Stimulated activated CD4-positive, alpha-beta T cell treated with anti-CD3 and anti-CD28 coated beads, Interleukin-15, amount 100 ng/mL, for 24 hours (primary cell): ENCODE data around the gene NDST3.
"Not testable (repeated sequence)": the region's sequence is repeated elsewhere in the genome, so short reads cannot be mapped to it uniquely, and the experiment has no call there.

Experiments
- DNase-seq: peaks from one replicate; pipeline ENCODE4 v3.0.0-alpha.2; 2020

The NDST3 gene

DNA sequence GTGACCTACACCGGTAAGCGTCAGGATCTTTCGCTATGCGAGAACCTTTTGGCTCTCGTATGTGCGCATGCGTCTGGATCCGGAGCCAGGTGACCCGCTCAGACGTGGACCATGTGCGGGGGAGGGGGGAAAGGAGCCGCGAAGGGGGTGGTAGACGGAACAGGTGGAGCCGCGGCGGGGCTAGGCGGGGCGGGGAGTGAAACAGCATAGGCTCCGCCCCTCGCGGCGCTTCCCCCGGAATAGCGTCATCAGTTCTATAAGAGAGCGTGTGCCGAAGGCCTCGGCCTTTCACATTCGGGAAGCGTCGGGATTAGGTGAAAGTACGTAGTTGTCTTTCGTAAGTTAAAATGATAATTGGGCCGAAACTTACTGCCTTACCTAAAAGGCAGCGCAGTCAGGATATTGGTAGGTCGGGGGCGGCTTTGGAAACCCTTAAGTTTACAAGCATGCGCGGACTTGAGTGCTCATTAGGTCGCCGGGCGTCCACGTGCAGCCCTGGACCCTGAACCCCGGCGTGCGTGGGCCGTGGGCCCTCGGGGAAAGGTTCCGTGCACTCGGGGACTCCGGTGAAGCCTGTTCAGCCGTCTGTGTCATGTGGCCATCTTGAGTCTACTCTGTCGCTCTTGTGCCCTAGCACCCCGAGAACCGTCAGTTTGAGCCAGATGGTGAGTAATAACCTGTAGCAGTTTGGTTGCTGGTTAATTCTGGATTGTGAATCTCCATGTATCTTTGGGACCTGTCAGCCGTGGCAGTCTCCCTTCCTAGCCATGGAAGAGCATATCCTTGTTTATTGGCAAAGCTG lies 244.4 kb downstream of the NDST3 start:
- DNase-seq: peak; percentile 99

DNA sequence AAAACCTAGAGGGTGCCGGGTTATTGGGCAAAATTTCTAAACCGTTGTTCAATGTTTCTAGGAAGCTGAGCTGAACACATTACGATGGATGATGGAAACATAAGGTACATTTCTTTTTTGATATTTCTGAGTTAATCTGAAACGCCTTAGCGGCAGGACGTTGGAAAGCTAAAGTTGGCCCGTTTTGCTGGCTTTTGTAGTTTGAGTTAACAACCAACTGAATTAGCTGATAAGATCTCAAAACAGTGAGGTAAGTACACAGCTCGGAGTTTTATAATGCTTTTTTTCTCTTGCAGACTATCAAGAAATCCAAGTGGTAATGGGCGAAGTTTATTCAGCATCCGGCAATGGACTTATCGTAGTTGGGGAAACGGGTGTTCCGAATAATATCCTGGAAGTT lies 245.0 kb downstream of the NDST3 start:
- no peak for DNase-seq

DNA sequence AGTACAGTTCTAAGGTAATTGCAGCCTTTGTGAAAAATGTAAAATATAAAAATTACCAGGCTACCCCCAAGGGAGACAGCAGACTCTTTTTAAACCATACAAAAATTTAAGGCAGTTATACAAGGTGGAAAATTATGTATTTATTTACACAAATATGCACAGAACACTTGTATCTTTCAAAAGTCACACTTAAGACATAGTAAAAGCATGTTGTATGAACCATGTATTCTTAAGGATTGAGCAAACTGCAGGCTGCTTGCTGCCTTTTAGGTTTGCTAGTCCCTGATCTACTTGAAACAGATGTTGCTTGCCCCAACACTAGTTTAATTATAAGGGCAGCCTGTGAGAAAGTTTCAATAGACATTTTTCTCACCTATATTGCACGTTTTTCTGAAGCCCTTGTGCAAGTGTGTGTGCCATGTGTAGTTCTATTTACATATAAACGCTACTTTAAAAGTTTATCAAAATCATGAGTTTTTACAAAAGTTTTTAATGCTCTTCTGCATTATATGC lies 245.7 kb downstream of the NDST3 start:
- no peak for DNase-seq

DNA sequence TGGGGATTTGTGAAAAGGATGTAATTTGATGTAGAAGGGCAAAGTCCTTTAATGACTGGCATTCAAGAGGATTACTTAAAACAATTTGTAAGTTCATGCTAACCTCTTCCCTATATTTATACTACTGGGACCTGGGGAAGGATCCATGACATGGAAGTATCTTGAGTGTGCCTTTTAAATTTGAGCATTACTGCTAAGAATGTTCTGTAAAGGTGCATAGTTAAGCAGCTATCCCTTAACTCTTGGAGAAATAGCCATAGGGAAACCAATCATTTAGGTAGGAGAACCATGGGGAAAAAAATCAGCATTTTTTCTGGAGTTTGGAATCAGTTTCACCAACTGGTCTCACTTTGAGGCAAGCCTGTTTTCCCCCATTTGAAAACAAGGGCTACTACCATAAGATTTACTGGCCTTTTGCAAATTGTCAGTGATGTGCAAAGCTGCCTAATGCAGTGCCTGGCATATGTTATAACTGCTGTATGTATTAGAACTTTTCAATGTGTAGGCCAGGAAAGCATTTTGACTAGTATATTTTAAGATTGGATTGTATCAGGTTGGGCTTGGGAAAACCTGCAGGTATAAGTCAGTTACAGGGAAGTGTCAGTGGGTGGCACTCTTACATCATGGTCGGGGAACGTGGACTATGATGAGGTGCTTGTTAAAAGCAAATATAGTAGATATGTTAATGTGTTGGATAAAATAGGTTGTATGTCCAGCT lies 246.4 kb downstream of the NDST3 start:
- peak; percentile 42 for DNase-seq

DNA sequence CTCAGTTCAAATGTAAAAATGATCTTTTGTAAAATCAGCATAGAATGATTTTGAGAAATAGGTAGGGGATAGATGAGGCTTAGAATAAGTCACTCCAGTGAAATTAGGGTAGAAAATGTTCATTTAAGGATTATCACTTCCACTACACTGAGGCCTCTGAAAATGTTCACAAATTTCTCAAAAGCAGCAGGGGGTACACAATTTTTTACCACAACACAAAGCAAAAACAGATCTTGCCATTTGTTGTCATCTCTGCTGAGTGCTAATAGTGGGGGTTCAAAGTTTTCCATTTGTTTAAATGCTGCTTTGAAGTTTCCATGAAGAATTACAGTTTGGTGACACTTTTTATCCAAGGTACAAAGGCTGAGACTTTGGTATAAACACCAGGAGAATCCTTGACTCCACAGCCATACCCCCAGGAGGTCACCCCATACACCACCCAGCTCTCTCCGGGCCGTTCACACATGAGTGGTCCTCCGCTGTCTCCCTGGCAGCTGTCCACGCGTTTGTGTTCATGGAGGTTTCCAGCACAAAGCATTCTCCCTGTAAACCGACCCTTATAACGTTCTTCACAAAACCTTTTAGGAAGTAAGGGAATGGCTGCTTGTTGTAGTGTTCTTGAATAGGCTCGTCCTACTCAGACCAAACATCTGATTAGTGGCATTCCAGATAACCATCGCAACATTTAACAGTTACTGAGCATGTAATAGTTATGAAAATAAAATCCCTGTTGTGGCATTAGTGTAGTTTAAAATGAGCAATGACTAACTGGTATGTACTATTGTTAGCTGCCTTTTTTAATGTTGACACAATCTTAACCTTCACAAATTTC lies 247.5 kb downstream of the NDST3 start:
- peak; percentile 58 for DNase-seq

DNA sequence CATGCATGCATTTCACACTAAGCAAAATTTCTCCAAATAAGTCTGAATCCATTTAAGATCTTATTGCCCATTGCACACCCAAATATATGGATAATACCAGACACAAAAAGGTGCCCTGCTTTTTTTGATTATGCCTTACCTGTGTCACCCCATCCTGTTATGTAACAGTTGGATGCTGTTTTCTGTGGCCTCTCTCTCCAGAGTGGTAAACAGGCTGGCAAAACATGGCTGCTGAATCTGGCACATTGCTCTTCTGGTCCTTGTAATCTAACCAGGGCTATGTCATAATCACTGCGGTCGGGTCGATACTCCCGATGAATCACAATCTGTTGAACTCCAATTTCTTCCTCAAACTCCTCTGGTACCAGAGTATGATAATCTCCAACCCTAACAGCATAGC lies 248.4 kb downstream of the NDST3 start:
- DNase-seq: peak; percentile 51

DNA sequence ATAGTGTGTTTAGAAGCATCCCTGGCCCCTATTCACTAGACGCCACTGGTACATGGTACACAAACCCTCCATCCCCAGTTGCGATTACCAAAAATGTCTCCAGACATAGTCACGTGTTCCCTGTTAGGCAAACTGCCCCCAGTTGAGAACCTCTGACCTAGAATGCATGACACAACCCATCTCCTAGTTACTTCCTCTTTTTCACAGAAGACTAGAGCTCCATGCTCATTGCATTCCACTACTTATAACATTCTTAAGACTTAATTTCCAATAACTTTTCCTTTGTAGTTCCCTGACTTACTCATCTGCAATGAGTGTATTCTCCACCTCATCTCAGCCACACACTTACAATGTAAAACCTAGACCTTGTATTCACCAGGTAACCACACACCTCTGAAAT lies 249.9 kb downstream of the NDST3 start:
- no peak for DNase-seq

DNA sequence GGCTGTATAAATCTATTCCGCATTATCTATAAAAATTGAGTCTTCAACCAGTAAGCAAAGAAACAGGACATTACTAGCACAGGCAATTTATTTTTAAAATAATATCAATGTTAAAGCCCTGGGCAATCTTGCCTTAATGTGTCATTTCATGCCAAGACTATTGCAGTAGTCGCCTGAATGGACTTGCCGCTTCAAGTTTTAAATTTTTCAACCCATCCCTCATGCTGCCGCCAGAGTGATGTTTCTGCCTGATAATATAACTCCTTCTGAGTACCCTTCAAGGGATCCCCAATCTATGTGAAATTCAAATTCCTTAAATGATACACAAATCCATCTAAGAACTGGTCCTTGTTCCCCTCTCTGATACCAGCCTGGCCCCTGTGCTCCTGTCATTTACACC lies 251.6 kb downstream of the NDST3 start:
- no peak for DNase-seq

DNA sequence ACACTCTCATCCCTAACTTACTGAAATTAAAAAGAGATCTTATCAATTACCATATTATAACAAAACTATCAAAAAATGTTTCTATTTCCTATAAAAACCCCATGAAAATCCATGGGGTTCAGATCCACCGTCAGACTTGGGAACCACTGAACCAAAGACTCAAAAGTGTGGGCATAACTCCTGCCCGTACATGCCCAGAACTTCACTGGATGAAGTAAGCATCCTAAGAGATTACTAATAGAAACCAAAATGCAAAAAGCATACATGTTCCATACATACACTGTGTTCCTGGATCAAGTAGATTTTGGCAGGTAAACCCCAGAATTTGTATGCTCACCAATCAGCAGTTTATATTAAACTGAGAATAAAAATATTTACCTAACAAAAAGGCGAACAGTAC lies 252.4 kb downstream of the NDST3 start:
- no peak for DNase-seq

DNA sequence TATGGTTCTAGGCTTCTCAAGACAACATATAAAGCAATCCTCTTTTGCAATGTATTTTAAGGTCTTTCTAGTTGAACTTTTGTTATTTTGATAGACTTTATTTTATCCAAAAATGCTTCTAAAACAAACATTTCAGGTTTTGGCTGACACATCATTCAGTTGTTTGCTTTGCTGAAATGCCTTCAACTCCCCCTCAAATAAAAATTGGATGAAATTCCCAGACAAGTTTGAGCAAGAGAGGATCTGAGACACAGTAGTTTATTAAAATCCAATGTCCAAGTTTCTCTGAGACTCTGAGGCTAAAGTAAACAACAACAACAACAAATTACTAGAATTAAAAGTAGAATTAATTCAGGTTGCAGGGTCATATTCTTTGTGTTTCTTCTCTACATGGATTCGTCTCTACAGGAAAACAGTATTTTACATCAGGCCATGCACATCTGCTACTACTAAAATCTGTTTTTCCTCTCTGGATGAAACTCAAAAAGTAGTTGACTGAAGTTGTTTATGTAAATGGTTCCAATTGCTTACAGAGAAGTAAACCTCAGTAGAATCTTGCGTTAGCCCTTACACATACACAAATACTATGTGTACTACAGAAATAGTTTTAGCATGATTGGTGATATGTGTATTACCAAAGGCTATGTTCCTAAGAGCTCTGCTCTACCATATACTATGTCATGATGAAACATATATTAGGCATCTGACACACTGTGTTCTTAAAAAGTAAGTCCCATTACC lies 253.6 kb downstream of the NDST3 start:
- no peak for DNase-seq

DNA sequence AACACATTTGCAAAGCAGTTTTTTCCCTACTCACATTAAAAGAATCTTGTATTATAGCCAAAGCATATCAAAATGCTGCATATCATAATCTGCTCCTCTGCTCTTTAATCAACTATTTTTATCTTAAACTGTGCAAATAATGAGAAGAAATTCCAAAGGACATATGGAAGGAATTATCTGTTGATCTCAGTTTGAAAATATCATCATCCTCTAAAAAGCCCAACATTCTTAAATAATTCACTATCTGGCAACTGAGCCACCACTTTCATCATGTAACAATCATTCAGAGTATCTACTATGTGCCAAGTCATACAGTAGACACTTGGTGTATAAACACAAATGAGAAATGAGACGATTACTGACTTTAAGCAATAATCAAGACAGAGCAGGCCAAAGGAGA lies 255.5 kb downstream of the NDST3 start:
- DNase-seq: no peak

DNA sequence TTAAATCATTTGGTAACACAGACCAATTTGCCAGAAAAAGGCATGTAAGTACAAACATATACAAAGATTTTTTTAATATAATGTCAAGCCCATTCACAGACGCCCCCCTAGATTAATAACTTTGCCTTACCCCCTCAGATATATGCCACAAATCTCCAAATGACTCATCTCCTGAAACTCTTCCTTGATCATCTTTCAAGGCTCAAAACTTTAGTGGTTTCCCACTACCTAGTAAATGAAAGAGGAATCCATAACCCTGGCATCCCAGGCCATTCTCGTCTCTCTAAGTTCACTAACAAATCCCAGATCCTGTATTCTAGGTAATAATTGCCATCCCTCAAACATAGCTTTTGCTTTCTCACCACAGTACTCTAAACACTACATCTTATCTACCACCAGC lies 256.7 kb downstream of the NDST3 start:
- no peak for DNase-seq

DNA sequence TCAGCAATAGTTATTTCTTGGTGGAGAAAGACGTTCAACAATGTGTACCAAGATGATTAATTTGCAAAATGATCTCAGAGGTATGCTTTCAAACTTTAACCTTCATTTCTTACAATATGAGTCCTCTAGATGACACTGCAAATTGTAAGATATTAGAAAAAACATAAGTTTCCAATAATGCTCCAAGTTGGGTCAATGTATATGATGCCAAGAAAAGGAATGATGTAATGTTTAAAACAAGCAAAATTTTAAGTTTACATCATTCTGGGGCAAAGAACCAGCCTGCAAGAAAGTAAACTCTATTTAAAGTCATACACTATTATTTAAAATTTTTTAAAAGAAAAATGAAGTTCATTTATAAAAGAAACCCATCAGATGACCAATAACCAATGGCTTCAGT lies 262.4 kb downstream of the NDST3 start:
- no peak for DNase-seq

DNA sequence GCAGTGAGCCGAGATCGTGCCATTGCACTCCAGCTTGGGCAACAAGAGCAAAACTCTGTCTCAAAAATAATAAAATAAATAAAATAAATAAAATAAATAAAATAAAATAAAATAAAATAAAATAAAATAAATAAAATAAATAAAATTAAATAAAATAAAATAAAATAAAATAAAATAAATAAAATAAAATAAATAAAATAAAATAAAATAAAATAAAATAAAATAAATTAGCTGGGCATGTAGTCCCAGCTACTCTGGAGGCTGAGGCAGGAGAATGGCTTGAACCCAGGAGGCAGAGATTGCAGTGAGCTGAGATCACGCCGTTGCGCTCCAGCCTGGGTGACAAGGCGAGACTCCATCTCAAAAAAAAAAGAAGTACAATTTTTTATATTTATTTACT lies 265.3 kb downstream of the NDST3 start:
- DNase-seq: not testable (repeated sequence)

DNA sequence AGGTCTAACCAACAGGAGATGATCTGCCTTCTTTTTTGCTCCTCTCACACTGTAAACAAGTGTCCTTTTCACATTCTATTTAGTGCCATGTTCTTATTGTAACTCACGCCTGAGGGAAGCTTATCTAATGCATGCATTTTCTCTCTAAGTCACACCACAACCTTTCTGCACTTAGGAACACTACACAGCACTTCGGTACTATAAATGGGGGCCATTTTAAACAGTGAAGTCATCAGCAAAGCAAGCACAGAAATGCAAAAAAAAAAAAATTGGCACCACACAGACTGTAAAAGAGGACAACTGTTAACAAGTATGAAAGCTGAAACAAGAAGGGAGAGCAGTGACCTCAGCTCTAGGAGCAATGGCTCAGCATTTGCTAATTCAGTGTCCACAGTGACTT lies 273.4 kb downstream of the NDST3 start:
- no peak for DNase-seq
